GM13976 (cell line): ENCODE data around the gene OR6A2.

ENCODE experiments used
- DNase-seq: peaks from one replicate; pipeline ENCODE4 v3.0.0; 2012; ENCODE audit warnings: low spot score
- CTCF ChIP-seq: IDR thresholded peaks from 2 replicates; pipeline ENCODE4 v1.5.1; 2012; ENCODE audit warnings: borderline replicate concordance, mild to moderate bottlenecking; ENCODE audit not compliant: insufficient read depth; ENCODE audit errors: extremely low read depth, missing control alignments, control extremely low read depth
- in situ Hi-C: fragments of 300-500 bp; cut with MboI; formaldehyde crosslinking; loops from one replicate; pipeline ENCODE4 v1.12.0; 2022; ENCODE audit warnings: low sequenced_read_pairs, mixed read lengths, inconsistent platforms; ENCODE audit not compliant: unreplicated experiment

The OR6A2 gene

GRCh38 chr11:6746086-6746618, 53.3 kb downstream of the OR6A2 start:
- DNase-seq, result peak; percentile 37
- TF ChIP-seq CTCF, result no peak
- in situ Hi-C loops, result no loop called here

GRCh38 chr11:6745465-6746015, 53.9 kb downstream of the OR6A2 start:
- DNase-seq, result peak; percentile 37
- TF ChIP-seq CTCF, result no peak
- in situ Hi-C loops, result no loop called here

GRCh38 chr11:6745018-6745417, 54.5 kb downstream of the OR6A2 start:
- no peak for DNase-seq
- in situ Hi-C loops, result no loop called here
- no peak for TF ChIP-seq CTCF

- DNase-seq, result no peak
- TF ChIP-seq CTCF, result no peak
- in situ Hi-C loops, result no loop called here
Observed at GRCh38 chr11:6742260-6742659, 57.2 kb downstream of the OR6A2 start.
